SK-N-SH treated with all-trans-retinoic acid at 6 μM for 48 hours (cell line): ENCODE data around the gene TNIK.

Experiments used
- ARNTL ChIP-seq: fragments of 450-650 bp; formaldehyde crosslinking; IDR thresholded peaks from 2 replicates; pipeline ENCODE4 v1.5.0; 2020; ENCODE audit warnings: low read depth, mild to moderate bottlenecking, moderate library complexity, borderline replicate concordance
- CSDC2 ChIP-seq: fragments of 250-450 bp; sonication (Bioruptor Pico); IDR thresholded peaks from 2 replicates; pipeline ENCODE4 v1.5.0; 2020; ENCODE audit warnings: mild to moderate bottlenecking, moderate library complexity
- ESRRG ChIP-seq: fragments of 250-450 bp; sonication (Bioruptor Pico); IDR thresholded peaks from 2 replicates; pipeline ENCODE4 v1.6.1; 2021; ENCODE audit warnings: mild to moderate bottlenecking
- ZFP3 ChIP-seq: fragments of 250-450 bp; sonication (Bioruptor Pico); IDR thresholded peaks from 2 replicates; pipeline ENCODE4 v1.5.0; 2020; ENCODE audit warnings: mild to moderate bottlenecking, moderate library complexity
- ZNF70 ChIP-seq: fragments of 450-650 bp; formaldehyde crosslinking; IDR thresholded peaks from 2 replicates; pipeline ENCODE4 v1.5.0; 2020; ENCODE audit warnings: mild to moderate bottlenecking, moderate library complexity
- ZNF8 ChIP-seq: fragments of 450-650 bp; formaldehyde crosslinking; IDR thresholded peaks from 2 replicates; pipeline ENCODE4 v1.5.0; 2020; ENCODE audit warnings: mild to moderate bottlenecking, moderate library complexity
- TF ChIP-seq, protein P1 (sequence below): fragments of 250-450 bp; sonication (Bioruptor Pico); IDR thresholded peaks from 2 replicates; pipeline ENCODE4 v1.8.0; 2020; ENCODE audit warnings: mild to moderate bottlenecking, moderate library complexity, borderline replicate concordance
- TF ChIP-seq, protein P2 (sequence below): fragments of 250-450 bp; sonication (Bioruptor Pico); IDR thresholded peaks from 2 replicates; pipeline ENCODE4 v1.5.1; 2021; ENCODE audit warnings: mild to moderate bottlenecking, moderate library complexity

GRCh38 chr3:171095063-171095462, 365.1 kb downstream of the TNIK start:
- TF ChIP-seq CSDC2 (CRISPR knock-in tag) (no peak), ZNF8 (CRISPR knock-in tag) (no peak), ZFP3 (CRISPR knock-in tag) (no peak), ZNF70 (CRISPR knock-in tag) (no peak), ESRRG (CRISPR knock-in tag) (no peak), ARNTL (no peak)
- TF ChIP-seq, protein P1, sequence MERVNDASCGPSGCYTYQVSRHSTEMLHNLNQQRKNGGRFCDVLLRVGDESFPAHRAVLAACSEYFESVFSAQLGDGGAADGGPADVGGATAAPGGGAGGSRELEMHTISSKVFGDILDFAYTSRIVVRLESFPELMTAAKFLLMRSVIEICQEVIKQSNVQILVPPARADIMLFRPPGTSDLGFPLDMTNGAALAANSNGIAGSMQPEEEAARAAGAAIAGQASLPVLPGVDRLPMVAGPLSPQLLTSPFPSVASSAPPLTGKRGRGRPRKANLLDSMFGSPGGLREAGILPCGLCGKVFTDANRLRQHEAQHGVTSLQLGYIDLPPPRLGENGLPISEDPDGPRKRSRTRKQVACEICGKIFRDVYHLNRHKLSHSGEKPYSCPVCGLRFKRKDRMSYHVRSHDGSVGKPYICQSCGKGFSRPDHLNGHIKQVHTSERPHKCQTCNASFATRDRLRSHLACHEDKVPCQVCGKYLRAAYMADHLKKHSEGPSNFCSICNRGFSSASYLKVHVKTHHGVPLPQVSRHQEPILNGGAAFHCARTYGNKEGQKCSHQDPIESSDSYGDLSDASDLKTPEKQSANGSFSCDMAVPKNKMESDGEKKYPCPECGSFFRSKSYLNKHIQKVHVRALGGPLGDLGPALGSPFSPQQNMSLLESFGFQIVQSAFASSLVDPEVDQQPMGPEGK (CRISPR knock-in tag): no peak
- TF ChIP-seq, protein P2, sequence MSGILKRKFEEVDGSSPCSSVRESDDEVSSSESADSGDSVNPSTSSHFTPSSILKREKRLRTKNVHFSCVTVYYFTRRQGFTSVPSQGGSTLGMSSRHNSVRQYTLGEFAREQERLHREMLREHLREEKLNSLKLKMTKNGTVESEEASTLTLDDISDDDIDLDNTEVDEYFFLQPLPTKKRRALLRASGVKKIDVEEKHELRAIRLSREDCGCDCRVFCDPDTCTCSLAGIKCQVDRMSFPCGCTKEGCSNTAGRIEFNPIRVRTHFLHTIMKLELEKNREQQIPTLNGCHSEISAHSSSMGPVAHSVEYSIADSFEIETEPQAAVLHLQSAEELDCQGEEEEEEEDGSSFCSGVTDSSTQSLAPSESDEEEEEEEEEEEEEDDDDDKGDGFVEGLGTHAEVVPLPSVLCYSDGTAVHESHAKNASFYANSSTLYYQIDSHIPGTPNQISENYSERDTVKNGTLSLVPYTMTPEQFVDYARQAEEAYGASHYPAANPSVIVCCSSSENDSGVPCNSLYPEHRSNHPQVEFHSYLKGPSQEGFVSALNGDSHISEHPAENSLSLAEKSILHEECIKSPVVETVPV (CRISPR knock-in tag): no peak
